DND-41 (cell line): ENCODE results near the gene FHL2.

Source experiments
- ATAC-seq: fragments of 200-7000 bp; cut with Tn5 transposase; 3 replicates; pipeline ENCODE4 v1.9.1; 2021; ENCODE audit warnings: low read depth; ENCODE audit not compliant: insufficient read depth
- DNase-seq: peaks from one replicate; pipeline ENCODE4 v3.0.0-alpha.2; 2020
- H2AFZ ChIP-seq: 2 replicates; pipeline ENCODE4 v1.6.0; 2012; ENCODE audit warnings: low read depth, low read length
- H3K27ac ChIP-seq: 2 replicates; pipeline ENCODE4 v1.5.1; 2012; ENCODE audit warnings: low read length, inconsistent platforms
- H3K27me3 ChIP-seq: fragments of 200-600 bp; sonication (generic); 2 replicates; pipeline ENCODE4 v1.6.0; 2012; ENCODE audit warnings: low read length, mild to moderate bottlenecking, inconsistent platforms; ENCODE audit not compliant: insufficient read depth, poor library complexity
- H3K36me3 ChIP-seq: 2 replicates; pipeline ENCODE4 v1.5.1; 2012; ENCODE audit warnings: low read length, inconsistent platforms; ENCODE audit not compliant: insufficient read depth
- H3K4me1 ChIP-seq: 2 replicates; pipeline ENCODE4 v1.5.1; 2012; ENCODE audit warnings: mild to moderate bottlenecking, low read length; ENCODE audit not compliant: insufficient read depth
- H3K4me2 ChIP-seq: 2 replicates; pipeline ENCODE4 v1.6.0; 2012; ENCODE audit warnings: mild to moderate bottlenecking, moderate library complexity, low read length, inconsistent platforms; ENCODE audit not compliant: insufficient read depth
- H3K4me3 ChIP-seq, 2 experiments: fragments of 200-600 bp in 1 of 2; shearing (Covaris generic) in 1 of 2; 2 replicates each; pipeline ENCODE4 v1.5.1; 2012 to 2016; ENCODE audit warnings: inconsistent platforms in 2 of 2, low read length in 2 of 2, mild to moderate bottlenecking in 2 of 2, low read depth in 1 of 2, moderate library complexity in 1 of 2
- H3K79me2 ChIP-seq: 2 replicates; pipeline ENCODE4 v1.6.0; 2012; ENCODE audit warnings: low read length, inconsistent platforms; ENCODE audit not compliant: insufficient read depth
- H3K9ac ChIP-seq: 2 replicates; pipeline ENCODE4 v1.6.0; 2012; ENCODE audit warnings: low read depth, mild to moderate bottlenecking, inconsistent platforms, low read length, moderate library complexity
- H3K9me3 ChIP-seq: 2 replicates; pipeline ENCODE4 v1.5.1; 2012; ENCODE audit warnings: low read length, moderate library complexity, mild to moderate bottlenecking, inconsistent platforms; ENCODE audit not compliant: insufficient read depth, severe bottlenecking
- H4K20me1 ChIP-seq: 2 replicates; pipeline ENCODE4 v1.6.0; 2012; ENCODE audit warnings: low read length; ENCODE audit not compliant: insufficient read depth
- CTCF ChIP-seq: IDR thresholded peaks from 2 replicates; pipeline ENCODE4 v1.5.1; 2012; ENCODE audit warnings: borderline replicate concordance, low read length, moderate library complexity, mild to moderate bottlenecking; ENCODE audit not compliant: poor library complexity, severe bottlenecking; ENCODE audit errors: extremely low read depth
- EZH2 ChIP-seq: IDR thresholded peaks from 3 replicates; pipeline ENCODE4 v1.6.1; 2012; ENCODE audit warnings: borderline replicate concordance, low read depth, mild to moderate bottlenecking, moderate library complexity, low read length, inconsistent platforms; ENCODE audit not compliant: severe bottlenecking

The FHL2 gene

GRCh38 chr2:105364436-105365139 is 34.3 kb downstream of the FHL2 start:
- Histone ChIP-seq H3K79me2 (no peaks in the 10 kb centered on the region), H2AFZ (no peak overlapping the region), H3K4me1 (peaks cover 15% of the 10 kb centered on the region), H4K20me1 (no peaks in the 10 kb centered on the region; the same call in 1 of the 2 replicates), H3K9ac (no peak overlapping the region), H3K27me3 (no peaks in the 10 kb centered on the region), H3K4me2 (no peak overlapping the region), H3K4me3 (no peak overlapping the region), H3K27ac (no peak overlapping the region), H3K36me3 (no peaks in the 10 kb centered on the region; the same call in 1 of the 2 replicates), H3K9me3 (no peaks in the 10 kb centered on the region)
- ATAC-seq, result no peak
- no peak for TF ChIP-seq CTCF
- TF ChIP-seq EZH2, result no peak
- no peak for DNase-seq

GRCh38 chr2:105362862-105363591 is 35.8 kb downstream of the FHL2 start:
- no peaks in the 10 kb centered on the region for H3K9me3 ChIP-seq
- H3K27ac ChIP-seq, result no peak overlapping the region
- ATAC-seq, result no peak
- H3K36me3 ChIP-seq, result peaks cover 7% of the 10 kb centered on the region; the same call in 1 of the 2 replicates
- H3K79me2 ChIP-seq, result no peaks in the 10 kb centered on the region
- H3K27me3 ChIP-seq, result no peaks in the 10 kb centered on the region
- H3K4me2 ChIP-seq, result no peak overlapping the region
- TF ChIP-seq CTCF (no peak), EZH2 (no peak)
- peaks cover 13% of the 10 kb centered on the region for H3K4me1 ChIP-seq
- no peak for DNase-seq
- no peak overlapping the region for H3K4me3 ChIP-seq
- H2AFZ ChIP-seq, result no peak overlapping the region
- H3K9ac ChIP-seq, result no peak overlapping the region
- no peaks in the 10 kb centered on the region; the same call in 1 of the 2 replicates for H4K20me1 ChIP-seq

DNA sequence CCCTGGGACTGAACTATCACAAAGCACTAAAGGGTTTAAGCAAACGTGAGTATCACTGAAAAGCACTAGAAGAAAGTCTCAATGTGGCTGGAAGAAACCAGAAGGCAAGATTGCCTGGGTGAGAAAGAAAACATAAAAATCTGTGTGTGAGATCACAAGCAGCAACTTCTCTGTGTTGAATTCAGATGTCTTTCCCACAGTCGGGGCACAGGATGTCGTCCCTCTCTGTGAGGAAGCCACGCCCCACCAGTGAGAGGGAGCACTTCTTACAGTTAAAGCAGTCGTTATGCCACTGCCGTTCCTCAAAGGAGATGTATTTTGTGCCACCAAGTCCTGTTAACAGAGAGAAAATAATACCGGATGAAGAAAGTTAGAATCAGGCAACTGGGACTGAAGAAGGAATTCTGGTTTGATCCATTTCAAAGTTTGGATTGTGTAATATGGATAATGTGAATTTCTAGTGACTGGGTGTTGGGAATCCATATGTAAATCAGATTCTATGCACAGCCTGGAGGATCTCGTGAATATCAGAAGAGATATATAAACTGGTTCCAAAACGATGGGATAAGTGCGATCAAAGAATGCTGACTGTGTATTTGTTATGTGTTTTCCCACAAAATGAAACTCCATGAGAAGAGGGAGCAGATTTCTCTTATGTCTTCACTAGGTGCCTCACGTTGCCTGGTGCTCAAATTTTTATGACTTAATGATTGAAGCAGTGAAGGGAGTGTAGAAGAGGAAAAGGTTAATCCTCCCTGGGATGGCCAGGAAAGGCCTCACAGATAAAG is 37.6 kb downstream of the FHL2 start:
- H3K36me3 ChIP-seq, result peaks cover 20% of the 10 kb centered on the region
- peak overlapping the region; percentile 11 for H3K4me2 ChIP-seq
- H3K9me3 ChIP-seq, result peaks cover 3% of the 10 kb centered on the region
- no peak overlapping the region for H3K4me3 ChIP-seq
- H3K9ac ChIP-seq, result no peak overlapping the region
- H3K27me3 ChIP-seq, result no peaks in the 10 kb centered on the region
- H3K79me2 ChIP-seq, result no peaks in the 10 kb centered on the region
- H3K27ac ChIP-seq, result peak overlapping the region; percentile 47
- ATAC-seq (peak; percentile 88), DNase-seq (peak; percentile 64)
- H4K20me1 ChIP-seq, result no peaks in the 10 kb centered on the region; the same call in 1 of the 2 replicates
- H2AFZ ChIP-seq, result no peak overlapping the region
- TF ChIP-seq CTCF (no peak), EZH2 (no peak)
- peaks cover 13% of the 10 kb centered on the region for H3K4me1 ChIP-seq
